ENCODE measurements around the gene HPCAL1. TPM values are rescaled to one million over a fixed set of nuclear protein-coding genes. Genes with fewer than 3 reads are reported as not detected.

HPCAL1 gene
- polyA plus RNA-seq, 3 donors, result 82.1 to 99.5 (median 98.0) TPM

DNA sequence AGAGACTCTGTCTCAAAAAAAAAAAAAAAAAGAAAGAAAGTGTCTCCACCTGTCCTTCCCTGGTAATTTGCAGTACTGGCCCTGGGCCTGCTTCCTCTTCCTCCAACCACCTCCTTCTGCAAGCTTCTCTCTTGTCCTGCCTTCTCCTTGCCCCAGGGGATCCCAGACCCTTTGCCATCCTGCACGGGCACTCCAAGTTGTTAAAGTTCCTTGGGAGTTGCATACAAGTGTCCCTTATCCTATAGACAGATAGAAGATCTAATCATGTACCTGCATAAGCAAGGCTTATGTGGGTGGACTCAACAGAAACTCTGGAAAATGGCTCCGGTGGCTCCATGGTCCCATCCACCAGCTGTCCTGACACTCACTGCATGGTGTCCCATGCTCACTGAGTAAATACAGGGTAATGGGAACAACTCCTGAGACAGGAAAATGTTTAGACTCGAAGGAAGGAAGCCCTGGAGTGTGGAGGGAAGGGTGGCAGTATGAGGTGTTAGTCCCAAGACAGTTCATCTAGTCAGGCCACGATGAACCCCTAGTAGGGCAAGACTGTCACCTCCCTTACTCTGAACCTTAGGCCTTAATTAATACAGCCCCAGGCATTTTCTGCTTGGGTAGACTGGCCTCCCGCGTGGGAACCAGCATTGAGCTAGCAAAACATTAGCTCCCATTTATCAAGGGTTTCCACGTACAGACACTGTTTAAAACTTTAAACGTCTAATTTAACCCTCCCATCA, 128.3 kb downstream of the HPCAL1 start:
- H3K9ac ChIP-seq (ENCODE audit: insufficient read depth, low read length, poor library complexity, severe bottlenecking), result no peak overlapping the region
- Mint-ChIP-seq H3K4me1 (peaks cover 15% of the 10 kb centered on the region), H3K9me3 (peaks cover 0 to 2% (median 0%) of the 10 kb centered on the region in 7 donors), H3K4me3 (no peak overlapping the region), H3K27me3 (ENCODE audit: low read depth in 3 of 3) (peaks cover 7 to 16% (median 8%) of the 10 kb centered on the region in 3 donors), H3K36me3 (peaks cover 19 to 24% of the 10 kb centered on the region in 2 donors), H3K27ac (no peak overlapping the region)
- H3K4me1 ChIP-seq (ENCODE audit: control insufficient read depth in 1 of 2, insufficient read depth in 2 of 2, low read length in 2 of 2), result peaks cover 12 to 17% of the 10 kb centered on the region in 2 donors
- TF ChIP-seq, protein P1, sequence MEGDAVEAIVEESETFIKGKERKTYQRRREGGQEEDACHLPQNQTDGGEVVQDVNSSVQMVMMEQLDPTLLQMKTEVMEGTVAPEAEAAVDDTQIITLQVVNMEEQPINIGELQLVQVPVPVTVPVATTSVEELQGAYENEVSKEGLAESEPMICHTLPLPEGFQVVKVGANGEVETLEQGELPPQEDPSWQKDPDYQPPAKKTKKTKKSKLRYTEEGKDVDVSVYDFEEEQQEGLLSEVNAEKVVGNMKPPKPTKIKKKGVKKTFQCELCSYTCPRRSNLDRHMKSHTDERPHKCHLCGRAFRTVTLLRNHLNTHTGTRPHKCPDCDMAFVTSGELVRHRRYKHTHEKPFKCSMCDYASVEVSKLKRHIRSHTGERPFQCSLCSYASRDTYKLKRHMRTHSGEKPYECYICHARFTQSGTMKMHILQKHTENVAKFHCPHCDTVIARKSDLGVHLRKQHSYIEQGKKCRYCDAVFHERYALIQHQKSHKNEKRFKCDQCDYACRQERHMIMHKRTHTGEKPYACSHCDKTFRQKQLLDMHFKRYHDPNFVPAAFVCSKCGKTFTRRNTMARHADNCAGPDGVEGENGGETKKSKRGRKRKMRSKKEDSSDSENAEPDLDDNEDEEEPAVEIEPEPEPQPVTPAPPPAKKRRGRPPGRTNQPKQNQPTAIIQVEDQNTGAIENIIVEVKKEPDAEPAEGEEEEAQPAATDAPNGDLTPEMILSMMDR (IDR thresholded peaks at IDR 0.05), result no peak
- peaks cover 18 to 24% of the 10 kb centered on the region in 2 donors for H3K36me3 ChIP-seq (replicated peaks in 1 of 2; ENCODE audit: control insufficient read depth in 1 of 2, insufficient read depth in 2 of 2, low read length in 2 of 2)
- H3K4me2 ChIP-seq (replicated peaks; ENCODE audit: extremely low read depth, low read length, poor library complexity, severe bottlenecking), result no peak overlapping the region
- H4K20me1 ChIP-seq (ENCODE audit: insufficient read depth, low read length), result peaks cover 4% of the 10 kb centered on the region
- H3K79me2 ChIP-seq (ENCODE audit: insufficient read depth, low read length), result no peaks in the 10 kb centered on the region
- H3K4me3 ChIP-seq (replicated peaks in 1 of 3; ENCODE audit: low read depth in 2 of 3, low read length in 3 of 3), result no peak overlapping the region
- intact Hi-C loops (cut with micrococcal nuclease), result loop anchor here in 1 of 2 donors (10.0 kb wide), 1 partner anchor 446 kb away; no protein-coding TSS in a partner anchor
- H3K27me3 ChIP-seq (ENCODE audit: control insufficient read depth in 2 of 2, insufficient read depth in 2 of 2, low read length in 2 of 2), result peaks cover 0 to 6% of the 10 kb centered on the region in 2 donors
- no peak for DNase-seq
- H2AFZ ChIP-seq (ENCODE audit: insufficient read depth, low read depth, low read length, poor library complexity, severe bottlenecking), result no peak overlapping the region
- no peaks in the 10 kb centered on the region for H3K9me3 ChIP-seq (replicated peaks in 1 of 2; ENCODE audit: control insufficient read depth in 1 of 2, insufficient read depth in 1 of 2, low read length in 2 of 2)
- WGBS (ENCODE audit: insufficient coverage), result 70% methylated on average over 2 of the region's 8 CpGs
- H3K27ac ChIP-seq (ENCODE audit: low read depth in 1 of 2, low read length in 2 of 2), result no peak overlapping the region

DNA sequence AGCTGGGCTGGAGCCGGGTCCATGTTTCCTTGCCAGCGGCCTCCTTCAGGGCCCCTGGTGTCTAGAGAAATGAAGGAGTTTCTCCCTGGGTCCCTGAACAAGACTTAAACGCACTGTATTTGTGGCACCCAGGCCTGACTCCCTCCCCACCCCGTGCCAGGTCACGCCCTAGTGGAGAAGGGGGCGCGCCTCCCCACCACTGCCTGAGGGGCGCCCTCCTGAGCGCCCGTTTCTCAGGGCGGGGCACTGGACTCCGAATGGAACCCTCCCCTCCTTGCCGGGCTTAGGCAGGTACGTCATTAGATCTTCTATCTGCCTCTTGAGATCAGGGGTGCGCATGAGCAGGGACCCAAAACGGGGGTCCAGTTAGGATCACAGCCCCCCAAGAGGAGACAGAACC, 129.1 kb downstream of the HPCAL1 start:
- 35% methylated on average over 14 of the region's 16 CpGs for WGBS (ENCODE audit: insufficient coverage)
- DNase-seq, result no peak
- Mint-ChIP-seq H3K9me3 (peaks cover 0 to 2% (median 0%) of the 10 kb centered on the region in 7 donors), H3K27ac (peak overlapping the region in 2 of 7 donors; percentile 58 to 61), H3K36me3 (peaks cover 12 to 17% of the 10 kb centered on the region in 2 donors), H3K4me1 (peaks cover 15% of the 10 kb centered on the region), H3K4me3 (peak overlapping the region; percentile 78 to 88), H3K27me3 (ENCODE audit: low read depth in 3 of 3) (peaks cover 7 to 16% (median 8%) of the 10 kb centered on the region in 3 donors)
- Histone ChIP-seq H3K4me1 (ENCODE audit: control insufficient read depth in 1 of 2, insufficient read depth in 2 of 2, low read length in 2 of 2) (peaks cover 12 to 17% of the 10 kb centered on the region in 2 donors), H3K4me3 (replicated peaks in 1 of 3; ENCODE audit: low read depth in 2 of 3, low read length in 3 of 3) (peak overlapping the region in 2 of 3 experiments; percentile 39 to 77), H2AFZ (ENCODE audit: insufficient read depth, low read depth, low read length, poor library complexity, severe bottlenecking) (peak overlapping the region; percentile 86), H3K9ac (ENCODE audit: insufficient read depth, low read length, poor library complexity, severe bottlenecking) (peak overlapping the region; percentile 47), H3K4me2 (replicated peaks; ENCODE audit: extremely low read depth, low read length, poor library complexity, severe bottlenecking) (peak overlapping the region; percentile 76), H3K27ac (ENCODE audit: low read depth in 1 of 2, low read length in 2 of 2) (no peak overlapping the region), H3K9me3 (replicated peaks in 1 of 2; ENCODE audit: control insufficient read depth in 1 of 2, insufficient read depth in 1 of 2, low read length in 2 of 2) (no peaks in the 10 kb centered on the region), H3K27me3 (ENCODE audit: control insufficient read depth in 2 of 2, insufficient read depth in 2 of 2, low read length in 2 of 2) (peaks cover 0 to 6% of the 10 kb centered on the region in 2 donors), H3K79me2 (ENCODE audit: insufficient read depth, low read length) (no peaks in the 10 kb centered on the region), H3K36me3 (replicated peaks in 1 of 2; ENCODE audit: control insufficient read depth in 1 of 2, insufficient read depth in 2 of 2, low read length in 2 of 2) (peaks cover 11 to 17% of the 10 kb centered on the region in 2 donors), H4K20me1 (ENCODE audit: insufficient read depth, low read length) (no peaks in the 10 kb centered on the region)
- intact Hi-C loops (cut with micrococcal nuclease), result loop anchor here in 1 of 2 donors (10.0 kb wide), 1 partner anchor 447 kb away; no protein-coding TSS in a partner anchor
- TF ChIP-seq, protein P1 (IDR thresholded peaks at IDR 0.05), result no peak
